ENCODE results near the gene TRIM28.
A peak's percentile ranks its signal among the peaks of the same experiment; 100 is the strongest.
"Not testable (repeated sequence)": the region's sequence is repeated elsewhere in the genome, so short reads cannot be mapped to it uniquely, and the experiment has no call there.

Gene TRIM28

GRCh38 chr19:58519087-58519354, 24.8 kb upstream of the TRIM28 start:
- DNase-seq (ENCODE audit: low read depth in 2 of 2), result peak; percentile 30 to 35

- DNase-seq (ENCODE audit: low read depth in 2 of 2), result peak; percentile 90 to 91
These were observed 24.3 kb upstream of the TRIM28 start, which contains the start of gene ZBTB45 for GRCh38 chr19:58519355-58520256. Gene ZBTB45 (minus strand): TSS chr19:58519810. CDS start chr19:58517673, 2,137 bp downstream.

- no peak for DNase-seq (ENCODE audit: low read depth in 2 of 2)
These were observed 23.6 kb upstream of the TRIM28 start for GRCh38 chr19:58520257-58520599.

GRCh38 chr19:58521651-58522050, 22.2 kb upstream of the TRIM28 start:
- no peak for DNase-seq (ENCODE audit: low read depth in 2 of 2)

GRCh38 chr19:58522709-58523108, 21.2 kb upstream of the TRIM28 start:
- DNase-seq (ENCODE audit: low read depth in 2 of 2), result no peak

GRCh38 chr19:58529405-58529804, 14.5 kb upstream of the TRIM28 start:
- DNase-seq (ENCODE audit: low read depth in 2 of 2), result no peak

GRCh38 chr19:58531034-58531840, 12.6 kb upstream of the TRIM28 start:
- no peak for DNase-seq (ENCODE audit: low read depth in 2 of 2)

GRCh38 chr19:58535857-58536256, 8.0 kb upstream of the TRIM28 start:
- no peak for DNase-seq (ENCODE audit: low read depth in 2 of 2)

GRCh38 chr19:58536852-58537798, 6.7 kb upstream of the TRIM28 start:
- DNase-seq (ENCODE audit: low read depth in 2 of 2), result no peak

- DNase-seq (ENCODE audit: low read depth in 2 of 2), result no peak
These were observed 5.4 kb upstream of the TRIM28 start for GRCh38 chr19:58538257-58539168.

GRCh38 chr19:58539169-58539559, 4.7 kb upstream of the TRIM28 start:
- not testable (repeated sequence) for DNase-seq (ENCODE audit: low read depth in 2 of 2)

GRCh38 chr19:58542641-58543372, 1.1 kb upstream of the TRIM28 start:
- DNase-seq (ENCODE audit: low read depth in 2 of 2), result not testable (repeated sequence)

- DNase-seq (ENCODE audit: low read depth in 2 of 2), result peak in 1 of 2 experiments; percentile 30
These were observed 874 bp downstream of the TRIM28 start for GRCh38 chr19:58544591-58545285.

- no peak for DNase-seq (ENCODE audit: low read depth in 2 of 2)
These were observed 1.6 kb downstream of the TRIM28 start for GRCh38 chr19:58545286-58546018.

GRCh38 chr19:58546019-58546530, 2.2 kb downstream of the TRIM28 start:
- no peak for DNase-seq (ENCODE audit: low read depth in 2 of 2)

- no peak for DNase-seq (ENCODE audit: low read depth in 2 of 2)
These were observed 3.8 kb downstream of the TRIM28 start for GRCh38 chr19:58547323-58548312.
